Panc1 (cell line): Measurements from ENCODE around the gene PHLDB2. TPM values are rescaled to one million over a fixed set of nuclear protein-coding genes. Genes with fewer than 3 reads are reported as not detected.

Experiments used
- ATAC-seq: fragments of 200-7000 bp; cut with Tn5 transposase; 2 replicates; pipeline ENCODE4 v1.9.1; 2020; ENCODE audit warnings: mild to moderate bottlenecking, moderate library complexity
- BruUV-seq: library from RNA; stranded (reverse); fragments of 400-500 nt; replicated peaks from 2 replicates; lab custom pipeline; 2021; lab: Mats Ljungman, UMichigan
- CTCF ChIA-PET: fragments of 300-600 bp; sonication (Branson Sonifier 250); formaldehyde crosslinking; loops from one replicate; lab custom pipeline; 2022; ENCODE audit warnings: antibody characterized with exemption; lab: Charles Lee
- POLR2A ChIA-PET: fragments of 300-600 bp; sonication (Branson Sonifier 250); formaldehyde crosslinking; loops from one replicate; lab custom pipeline; 2022; ENCODE audit warnings: antibody characterized with exemption; lab: Charles Lee
- DNase-seq: peaks from one replicate; pipeline ENCODE4 v3.0.0-alpha.2; 2010; ENCODE audit warnings: low read depth, low spot score
- H3K27ac ChIP-seq: 2 replicates; pipeline ENCODE4 v1.5.1; 2011; ENCODE audit warnings: mild to moderate bottlenecking, low read length, inconsistent platforms
- H3K27me3 ChIP-seq: fragments of 200-500 bp; sonication (Bioruptor generic); 2 replicates; pipeline ENCODE4 v1.6.0; 2014; ENCODE audit warnings: low read length, inconsistent platforms; ENCODE audit not compliant: control insufficient read depth, insufficient read depth
- H3K36me3 ChIP-seq: fragments of 200-500 bp; sonication (Bioruptor generic); 2 replicates; pipeline ENCODE4 v1.5.1; 2014; ENCODE audit warnings: inconsistent platforms, mild to moderate bottlenecking, low read length, moderate library complexity; ENCODE audit not compliant: control insufficient read depth, insufficient read depth
- H3K4me1 ChIP-seq: 2 replicates; pipeline ENCODE4 v1.5.1; 2011; ENCODE audit warnings: inconsistent platforms, mild to moderate bottlenecking, low read length, moderate library complexity; ENCODE audit not compliant: control insufficient read depth, insufficient read depth
- H3K4me3 ChIP-seq, 2 experiments: 2 replicates each; pipeline ENCODE4 v1.5.1; 2011 to 2012; ENCODE audit warnings: low read depth in 2 of 2, low read length in 2 of 2, mild to moderate bottlenecking in 2 of 2, inconsistent platforms in 1 of 2, moderate library complexity in 1 of 2
- H3K9me3 ChIP-seq: fragments of 200-500 bp; sonication (Bioruptor generic); 2 replicates; pipeline ENCODE4 v1.5.1; 2014; ENCODE audit warnings: low read depth, mild to moderate bottlenecking, inconsistent platforms, low read length, moderate library complexity; ENCODE audit not compliant: control insufficient read depth, insufficient read depth
- CTCF ChIP-seq: fragments of 450-650 bp; IDR thresholded peaks from 2 replicates; pipeline ENCODE4 v1.5.1; 2017; ENCODE audit warnings: mild to moderate bottlenecking
- POLR2AphosphoS5 ChIP-seq: IDR thresholded peaks from 2 replicates; pipeline ENCODE4 v1.6.1; 2012; ENCODE audit warnings: mild to moderate bottlenecking, low read depth, low read length, moderate library complexity
- REST ChIP-seq, 2 experiments: IDR thresholded peaks; 2 replicates each; pipeline ENCODE4 v1.6.1; 2011 to 2012; ENCODE audit warnings: low read depth in 2 of 2, control low read depth in 1 of 2, low read length in 1 of 2, mild to moderate bottlenecking in 1 of 2, moderate library complexity in 1 of 2; ENCODE audit not compliant: insufficient read depth in 1 of 2
- SIN3A ChIP-seq: IDR thresholded peaks from 2 replicates; pipeline ENCODE4 v1.6.1; 2012; ENCODE audit warnings: low read depth, mild to moderate bottlenecking, low read length, moderate library complexity, borderline replicate concordance; ENCODE audit not compliant: insufficient read depth
- TCF7L2 ChIP-seq: IDR thresholded peaks from 2 replicates; pipeline ENCODE4 v1.6.1; 2011; ENCODE audit warnings: mild to moderate bottlenecking, low read depth, low read length, inconsistent platforms
- in situ Hi-C: cut with HindIII; loops from 2 replicates; pipeline ENCODE4 v1.10.0; 2016; ENCODE audit warnings: low sequenced_read_pairs, low pct_unique_long_range_greater_than_20kb
- intact Hi-C: fragments of 100-400 bp; cut with micrococcal nuclease; formaldehyde crosslinking; loops from one replicate; pipeline ENCODE4 v1.10.0; 2022; ENCODE audit not compliant: unreplicated experiment
- total RNA-seq: library from RNA; stranded (reverse); gene quantifications from one replicate; pipeline ENCODE4 v1.2.1, GENCODE V29; 2021; ENCODE audit not compliant: unreplicated experiment

The PHLDB2 gene
- total RNA-seq, 1 experiment from 2014 or later = 11.3 TPM

DNA sequence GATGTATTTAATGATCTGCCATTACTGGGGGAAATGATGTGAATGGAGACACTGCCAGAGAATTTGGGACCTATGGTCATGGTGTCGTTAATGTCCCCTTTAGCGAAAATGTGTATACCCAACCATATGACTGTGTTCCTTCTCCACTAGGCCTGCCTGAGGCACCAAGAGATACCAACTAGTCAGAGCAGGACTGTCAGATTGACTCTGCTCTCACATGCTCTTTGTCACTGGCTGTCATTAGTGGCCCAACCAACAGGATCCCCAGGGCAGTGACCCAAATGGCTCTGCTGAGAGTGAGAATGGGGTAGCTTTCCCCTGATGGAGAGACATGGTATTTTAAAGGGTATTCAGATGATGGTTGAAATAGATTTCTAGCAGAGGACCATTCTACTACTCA lies 142.5 kb downstream of the PHLDB2 start:
- Histone ChIP-seq H3K36me3 (no peaks in the 10 kb centered on the region), H3K4me1 (no peaks in the 10 kb centered on the region), H3K27me3 (no peaks in the 10 kb centered on the region), H3K9me3 (no peaks in the 10 kb centered on the region), H3K27ac (no peak overlapping the region), H3K4me3 (no peak overlapping the region)
- ATAC-seq (no peak), DNase-seq (no peak)
- CTCF ChIA-PET = no interaction called here
- POLR2A ChIA-PET = interaction anchor here (0.7 kb wide), 1 partner anchor 12 kb away, joined by 3 read pairs; no protein-coding TSS in a partner anchor
- BruUV-seq = no TSS peak
- TF ChIP-seq SIN3A = no peak
- TF ChIP-seq POLR2AphosphoS5 = no peak
- TF ChIP-seq TCF7L2 = no peak
- no peak for TF ChIP-seq REST (IDR thresholded peaks at IDR 0.05; ENCODE audit: insufficient read depth in 1 of 2, low read depth in 2 of 2, low read length in 1 of 2)
- TF ChIP-seq CTCF = no peak
- in situ Hi-C loops (no loop called here), intact Hi-C loops (no loop called here)

- in situ Hi-C loops = no loop called here
- DNase-seq (no peak), ATAC-seq (no peak)
- no peaks in the 10 kb centered on the region for H3K9me3 ChIP-seq
- CTCF ChIA-PET = interaction anchor here (1.0 kb wide), 1 partner anchor 11 kb away, joined by 4 read pairs; no protein-coding TSS in a partner anchor
- no peak overlapping the region for H3K4me3 ChIP-seq
- POLR2A ChIA-PET = interaction anchor here (0.7 kb wide), 2 partner anchors 13 to 23 kb away, joined by 3 read pairs; no protein-coding TSS in a partner anchor
- BruUV-seq = no TSS peak
- H3K27ac ChIP-seq = no peak overlapping the region
- intact Hi-C loops = no loop called here
- H3K27me3 ChIP-seq = no peaks in the 10 kb centered on the region
- no peaks in the 10 kb centered on the region for H3K4me1 ChIP-seq
- H3K36me3 ChIP-seq = no peaks in the 10 kb centered on the region
- TF ChIP-seq TCF7L2 (no peak), SIN3A (no peak), REST (IDR thresholded peaks at IDR 0.05; ENCODE audit: insufficient read depth in 1 of 2, low read depth in 2 of 2, low read length in 1 of 2) (no peak), CTCF (no peak), POLR2AphosphoS5 (no peak)
These were observed 143.3 kb downstream of the PHLDB2 start for GRCh38 chr3:112002096-112002971.
